ENCODE data around the gene OPCML.

The OPCML gene

DNA sequence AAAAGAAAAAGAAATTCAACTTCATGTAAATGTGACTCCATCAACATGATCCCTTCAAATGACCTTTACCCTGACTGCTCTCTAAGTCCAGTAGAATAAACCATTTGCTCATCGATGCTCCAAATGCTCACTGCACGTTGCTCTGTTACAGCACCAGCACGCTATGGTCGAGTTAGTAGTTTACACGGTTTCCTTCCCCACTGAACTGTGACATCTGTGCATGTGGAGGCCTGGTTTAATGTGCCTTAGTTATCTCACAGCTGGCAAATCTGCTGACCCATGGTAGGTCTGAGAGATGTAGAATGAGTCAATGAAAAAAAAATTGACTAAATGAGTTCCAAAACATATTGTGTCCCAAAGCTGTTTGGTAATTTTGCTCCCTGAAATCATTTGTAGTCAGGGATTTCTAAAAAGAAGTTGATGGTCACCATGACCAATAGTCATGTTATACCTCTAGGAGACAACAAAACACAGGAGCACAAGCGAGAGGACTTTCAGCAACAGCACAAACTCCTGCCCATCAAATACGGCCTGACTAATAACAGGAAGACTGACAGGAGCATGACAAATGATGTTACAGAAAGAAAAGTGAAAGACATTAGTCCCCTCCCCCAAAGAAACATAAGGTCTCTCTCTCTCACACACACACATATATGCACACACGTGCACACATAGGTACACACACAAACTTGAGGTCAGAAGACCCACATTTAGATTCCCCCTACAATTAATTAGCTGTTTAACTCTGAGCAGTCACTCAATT lies 624.5 kb downstream of the OPCML start:
- no peak for DNase-seq (ENCODE audit: extremely low spot score)
- POLR2A ChIA-PET = no interaction called here
- CTCF ChIA-PET = no interaction called here
- TF ChIP-seq, protein P1, sequence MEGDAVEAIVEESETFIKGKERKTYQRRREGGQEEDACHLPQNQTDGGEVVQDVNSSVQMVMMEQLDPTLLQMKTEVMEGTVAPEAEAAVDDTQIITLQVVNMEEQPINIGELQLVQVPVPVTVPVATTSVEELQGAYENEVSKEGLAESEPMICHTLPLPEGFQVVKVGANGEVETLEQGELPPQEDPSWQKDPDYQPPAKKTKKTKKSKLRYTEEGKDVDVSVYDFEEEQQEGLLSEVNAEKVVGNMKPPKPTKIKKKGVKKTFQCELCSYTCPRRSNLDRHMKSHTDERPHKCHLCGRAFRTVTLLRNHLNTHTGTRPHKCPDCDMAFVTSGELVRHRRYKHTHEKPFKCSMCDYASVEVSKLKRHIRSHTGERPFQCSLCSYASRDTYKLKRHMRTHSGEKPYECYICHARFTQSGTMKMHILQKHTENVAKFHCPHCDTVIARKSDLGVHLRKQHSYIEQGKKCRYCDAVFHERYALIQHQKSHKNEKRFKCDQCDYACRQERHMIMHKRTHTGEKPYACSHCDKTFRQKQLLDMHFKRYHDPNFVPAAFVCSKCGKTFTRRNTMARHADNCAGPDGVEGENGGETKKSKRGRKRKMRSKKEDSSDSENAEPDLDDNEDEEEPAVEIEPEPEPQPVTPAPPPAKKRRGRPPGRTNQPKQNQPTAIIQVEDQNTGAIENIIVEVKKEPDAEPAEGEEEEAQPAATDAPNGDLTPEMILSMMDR (IDR thresholded peaks at IDR 0.05; ENCODE audit: control extremely low read depth, extremely low read depth, low read depth, missing control alignments) = no peak

DNA sequence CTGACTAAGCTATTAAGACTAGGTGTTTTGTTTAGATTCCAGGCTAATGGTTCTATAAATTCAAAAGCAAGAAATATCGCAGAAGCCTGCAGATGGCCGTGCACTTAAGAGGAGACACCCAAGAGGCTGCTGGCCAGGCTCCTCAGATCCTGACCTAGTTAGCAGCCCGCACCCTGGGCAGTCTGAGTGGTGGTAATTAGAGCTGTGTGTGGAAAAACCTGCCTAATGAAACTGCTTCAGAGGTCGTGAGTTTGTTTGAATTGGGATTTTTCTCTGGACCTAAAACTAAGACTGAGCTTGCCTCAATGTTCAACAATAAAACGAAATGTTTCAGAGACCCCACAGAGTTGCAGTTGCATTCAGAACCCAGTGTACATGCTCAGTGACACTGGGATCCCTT lies 627.7 kb downstream of the OPCML start:
- no peak for DNase-seq (ENCODE audit: extremely low spot score)
- CTCF ChIA-PET = interaction anchor here (2.1 to 2.4 kb wide), 2 partner anchors 14 to 36 kb away, joined by 5 to 6 read pairs; no protein-coding TSS in a partner anchor

DNA sequence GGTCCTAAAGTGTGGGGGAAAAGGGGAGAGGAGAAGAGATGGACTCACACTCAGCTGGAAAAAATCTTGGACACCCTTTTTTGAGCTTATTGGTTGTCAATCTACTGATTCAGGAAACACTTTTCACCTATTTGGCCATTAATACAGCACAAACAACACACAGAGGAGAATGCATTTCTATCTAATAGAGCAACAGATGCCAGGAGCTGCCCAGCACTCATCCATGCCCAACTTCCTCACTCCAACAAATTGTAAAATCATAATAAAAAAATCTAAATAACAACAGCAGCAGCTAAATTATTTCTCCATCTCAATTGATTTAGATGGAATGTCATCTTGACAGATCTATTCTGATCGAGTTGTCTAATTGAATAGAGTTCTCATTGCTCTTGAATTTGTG lies 628.2 kb downstream of the OPCML start:
- CTCF ChIA-PET = interaction anchor here (2.4 kb wide), 1 partner anchor 37 kb away, joined by 6 read pairs; no protein-coding TSS in a partner anchor
- no peak for DNase-seq (ENCODE audit: extremely low spot score)
- TF ChIP-seq, protein P1 (IDR thresholded peaks at IDR 0.05; ENCODE audit: control extremely low read depth, extremely low read depth, low read depth, missing control alignments) = no peak
- POLR2A ChIA-PET = no interaction called here

More for the DNA sequence above, 627.7 kb downstream of the OPCML start:
- POLR2A ChIA-PET = no interaction called here
- TF ChIP-seq, protein P1 (IDR thresholded peaks at IDR 0.05; ENCODE audit: control extremely low read depth, extremely low read depth, low read depth, missing control alignments) = no peak

DNA sequence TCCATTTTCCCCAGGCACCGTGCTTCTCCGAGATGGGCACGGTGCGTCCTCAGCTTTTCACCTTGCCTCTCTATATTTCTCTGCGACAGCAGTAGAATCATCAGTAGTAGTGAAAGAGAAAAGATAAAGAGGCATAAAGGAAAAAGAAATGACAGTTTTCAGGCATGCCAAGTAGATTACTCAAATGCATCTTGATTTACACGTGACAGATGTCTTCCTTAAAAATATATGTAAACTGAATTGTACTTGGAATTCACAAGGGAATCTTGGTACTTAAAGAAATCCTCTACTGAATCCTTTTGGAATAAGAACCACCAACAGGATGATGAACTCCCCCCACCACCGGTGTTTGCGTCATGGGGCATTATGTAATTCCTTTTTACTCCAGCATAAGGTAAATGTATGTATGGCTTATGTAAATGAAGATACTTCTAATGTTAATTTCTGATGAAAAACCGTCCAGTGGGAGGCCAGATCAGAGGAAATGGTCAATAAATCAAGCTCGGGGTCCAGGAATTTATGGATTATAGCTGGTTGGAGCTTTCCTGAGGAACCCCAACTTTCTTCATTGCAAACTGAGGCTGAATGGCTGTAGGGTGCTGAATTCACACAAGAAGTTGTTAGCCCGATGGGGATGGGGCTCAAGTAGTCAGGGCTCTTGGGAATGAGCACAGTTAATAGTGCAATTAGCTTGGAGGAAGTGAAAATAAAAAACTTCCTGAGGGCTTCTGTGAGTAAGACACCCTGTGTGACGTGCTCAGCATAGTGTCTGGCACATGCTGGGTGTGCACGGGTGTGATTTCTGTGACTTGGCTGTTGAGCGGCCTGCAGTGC lies 630.4 kb downstream of the OPCML start:
- ChIA-PET POLR2A (no interaction called here), CTCF (no interaction called here)
- TF ChIP-seq, protein P1 (IDR thresholded peaks at IDR 0.05; ENCODE audit: control extremely low read depth, extremely low read depth, low read depth, missing control alignments) = no peak
- no peak for DNase-seq (ENCODE audit: extremely low spot score)

DNA sequence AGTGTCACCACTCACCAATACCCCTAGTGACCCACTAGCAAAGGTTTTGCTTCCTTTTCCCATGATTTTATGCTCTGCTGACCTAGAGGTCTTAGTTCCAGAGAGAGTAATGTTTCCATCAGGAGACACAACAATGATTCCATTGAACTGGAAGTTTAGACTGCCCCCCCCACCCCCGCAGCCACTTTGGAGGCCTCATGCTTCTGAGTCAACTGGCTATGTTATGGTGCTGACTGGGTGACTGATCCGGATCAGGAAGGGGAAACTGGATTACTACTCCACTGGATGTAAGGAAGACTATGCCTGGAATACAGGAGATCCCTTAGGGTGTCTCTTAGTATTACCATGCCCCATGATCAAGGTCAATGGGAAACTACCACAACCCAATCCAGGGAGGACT lies 633.6 kb downstream of the OPCML start:
- CTCF ChIA-PET = no interaction called here
- DNase-seq (ENCODE audit: extremely low spot score) = no peak
- POLR2A ChIA-PET = no interaction called here
- TF ChIP-seq, protein P1 (IDR thresholded peaks at IDR 0.05; ENCODE audit: control extremely low read depth, extremely low read depth, low read depth, missing control alignments) = no peak

DNA sequence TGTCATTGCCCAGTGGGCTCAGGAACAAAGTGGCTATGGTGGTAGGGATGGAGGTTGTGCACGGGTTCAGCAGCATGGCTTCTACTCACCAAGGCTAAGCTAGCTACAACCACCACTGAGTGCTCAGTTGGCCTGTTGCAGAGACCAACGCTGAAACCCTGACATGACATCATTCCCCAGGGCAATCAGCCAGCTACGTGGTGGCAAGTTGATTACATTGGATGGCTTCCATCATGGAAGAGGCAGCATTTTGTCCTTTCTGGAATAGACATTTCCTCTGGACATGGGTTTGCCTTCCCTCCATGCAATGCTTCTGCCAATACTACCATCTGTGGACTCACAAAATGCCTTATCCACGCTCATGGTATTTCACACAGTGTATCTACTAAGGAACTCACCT lies 634.3 kb downstream of the OPCML start:
- POLR2A ChIA-PET = no interaction called here
- DNase-seq (ENCODE audit: extremely low spot score) = no peak
- CTCF ChIA-PET = no interaction called here
- TF ChIP-seq, protein P1 (IDR thresholded peaks at IDR 0.05; ENCODE audit: control extremely low read depth, extremely low read depth, low read depth, missing control alignments) = no peak
